Stimulated activated effector memory CD8-positive, alpha-beta T cell treated with anti-CD3 and anti-CD28 coated beads, Interleukin-12 subunit alpha, Interleukin-12 subunit beta, amount 100 ng/mL, for 72 hours (primary cell): ENCODE results near the gene CARD9.

ENCODE experiments used
- ATAC-seq: fragments of 150-1000 bp; cut with Tn5 transposase; 2 replicates; pipeline ENCODE4 v1.10.0; 2021
- DNase-seq, 2 donors: peaks; one replicate each; pipeline ENCODE4 v3.0.0; 2021 to 2022; ENCODE audit warnings: low spot score in 2 of 2
- H3K27ac Mint-ChIP-seq: one replicate; pipeline ENCODE4 v1.8.0; 2022; ENCODE audit warnings: mild to moderate bottlenecking, mixed read lengths
- H3K36me3 Mint-ChIP-seq: one replicate; pipeline ENCODE4 v1.8.0; 2022; ENCODE audit warnings: mild to moderate bottlenecking, mixed read lengths
- H3K4me1 Mint-ChIP-seq: one replicate; pipeline ENCODE4 v1.8.0; 2022; ENCODE audit warnings: mixed read lengths
- H3K4me3 Mint-ChIP-seq: one replicate; pipeline ENCODE4 v1.8.0; 2022; ENCODE audit warnings: mild to moderate bottlenecking, mixed read lengths
- H3K9me3 Mint-ChIP-seq: one replicate; pipeline ENCODE4 v1.8.0; 2022; ENCODE audit warnings: mixed read lengths

Gene CARD9

DNA sequence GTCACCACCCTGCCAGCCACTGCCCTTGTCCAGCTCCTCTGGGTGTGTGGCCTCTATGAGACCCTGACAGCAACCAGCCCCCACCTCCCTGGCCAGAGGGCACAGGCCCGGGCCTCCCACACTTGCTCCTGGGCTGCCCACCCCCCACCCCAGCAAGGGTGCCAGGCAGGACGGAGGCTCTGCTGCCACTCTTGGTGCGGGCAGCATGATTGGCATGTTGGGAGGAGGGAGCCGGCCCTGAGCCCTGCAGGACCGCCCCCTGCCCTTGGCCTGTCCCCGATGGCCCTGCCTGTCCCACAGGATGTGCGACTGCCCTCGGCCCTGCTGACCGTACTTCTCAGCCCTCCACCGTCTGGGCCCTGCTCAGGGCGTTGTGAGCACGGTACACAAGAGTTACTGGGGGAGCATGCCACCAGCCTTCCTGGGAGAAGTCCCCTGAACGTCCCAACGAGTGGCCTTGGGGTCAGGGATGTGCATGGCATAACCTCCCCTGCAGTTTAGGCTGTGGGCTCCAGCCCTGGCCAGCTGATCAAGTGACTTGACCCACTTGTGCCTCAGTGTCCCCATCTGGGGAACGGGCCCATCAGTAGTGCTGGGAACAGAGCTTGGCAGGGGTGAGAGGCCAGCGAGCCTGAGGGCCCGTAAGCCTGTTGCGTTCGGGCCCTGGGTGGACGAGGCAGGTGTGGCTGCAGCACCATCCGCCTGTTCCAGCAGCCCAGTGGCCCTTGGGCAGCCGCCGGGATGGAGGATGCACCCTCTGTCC lies 30.2 kb downstream of the CARD9 start:
- Mint-ChIP-seq H3K27ac (no peak overlapping the region), H3K36me3 (peaks cover 6% of the 10 kb centered on the region), H3K9me3 (no peaks in the 10 kb centered on the region), H3K4me3 (no peak overlapping the region), H3K4me1 (no peaks in the 10 kb centered on the region)
- DNase-seq (no peak), ATAC-seq (no peak)

- Mint-ChIP-seq H3K9me3 (no peaks in the 10 kb centered on the region), H3K4me1 (no peaks in the 10 kb centered on the region), H3K4me3 (no peak overlapping the region), H3K27ac (no peak overlapping the region), H3K36me3 (peaks cover 6% of the 10 kb centered on the region)
- peak; percentile 65 to 83 for DNase-seq
- peak; percentile 47 for ATAC-seq
These were observed 31.0 kb downstream of the CARD9 start for GRCh38 chr9:136342181-136343120.

DNA sequence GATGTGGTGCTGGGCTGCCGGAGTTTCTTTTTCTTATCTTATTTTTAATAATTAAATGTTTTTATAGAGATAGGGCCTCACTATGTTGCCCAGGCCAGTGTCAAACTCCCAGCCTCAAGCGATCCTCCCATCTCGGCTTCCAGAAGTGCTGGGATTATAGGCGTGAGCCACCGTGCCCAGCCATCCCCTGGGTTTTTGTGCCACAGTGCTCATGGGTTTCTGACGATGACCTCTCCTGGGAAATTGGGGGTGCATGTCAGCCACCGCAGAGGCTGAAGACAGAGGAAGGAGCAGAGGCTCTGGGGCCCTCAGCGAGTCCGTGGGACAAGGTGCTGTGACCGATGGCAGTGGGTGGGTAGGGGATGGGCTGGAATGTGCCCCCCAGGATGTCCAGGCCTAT lies 31.7 kb downstream of the CARD9 start:
- no peak for DNase-seq
- ATAC-seq: no peak
- Mint-ChIP-seq H3K36me3 (peaks cover 3% of the 10 kb centered on the region), H3K27ac (no peak overlapping the region), H3K9me3 (no peaks in the 10 kb centered on the region), H3K4me3 (no peak overlapping the region), H3K4me1 (no peaks in the 10 kb centered on the region)

DNA sequence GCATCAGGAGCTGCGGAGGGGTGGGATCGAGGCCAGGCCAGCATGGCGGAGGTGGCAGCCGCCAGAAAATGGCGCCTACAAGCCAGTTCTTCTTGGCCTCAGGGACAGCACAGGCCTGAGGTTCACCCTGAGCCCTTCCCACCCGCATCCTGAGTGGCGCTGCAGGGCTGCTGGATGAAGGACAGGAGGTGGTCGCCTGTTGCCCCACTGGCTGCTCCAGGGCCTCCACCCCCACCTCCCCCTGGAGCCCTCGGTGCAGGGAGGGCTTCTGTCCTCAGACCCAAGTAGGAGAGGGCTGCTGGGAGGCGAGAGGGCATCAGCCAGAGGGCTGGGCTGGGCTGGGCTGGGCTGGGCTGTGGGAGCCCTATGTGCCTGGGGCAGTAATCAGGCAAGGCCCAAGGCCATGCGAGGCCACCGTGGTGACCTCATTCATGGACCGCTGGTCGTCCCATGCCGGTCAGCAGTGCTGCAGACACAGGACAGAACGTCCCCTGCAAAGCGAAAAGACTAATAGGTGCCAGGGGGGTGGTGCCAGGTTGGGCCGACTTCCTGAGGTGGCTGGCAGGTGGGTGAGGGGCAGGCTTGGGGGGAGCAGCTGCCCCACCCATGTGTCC lies 32.3 kb downstream of the CARD9 start:
- H3K9me3 Mint-ChIP-seq: no peaks in the 10 kb centered on the region
- ATAC-seq (no peak), DNase-seq (no peak)
- H3K27ac Mint-ChIP-seq: no peak overlapping the region
- H3K36me3 Mint-ChIP-seq: no peaks in the 10 kb centered on the region
- no peak overlapping the region for H3K4me3 Mint-ChIP-seq
- H3K4me1 Mint-ChIP-seq: no peaks in the 10 kb centered on the region

DNA sequence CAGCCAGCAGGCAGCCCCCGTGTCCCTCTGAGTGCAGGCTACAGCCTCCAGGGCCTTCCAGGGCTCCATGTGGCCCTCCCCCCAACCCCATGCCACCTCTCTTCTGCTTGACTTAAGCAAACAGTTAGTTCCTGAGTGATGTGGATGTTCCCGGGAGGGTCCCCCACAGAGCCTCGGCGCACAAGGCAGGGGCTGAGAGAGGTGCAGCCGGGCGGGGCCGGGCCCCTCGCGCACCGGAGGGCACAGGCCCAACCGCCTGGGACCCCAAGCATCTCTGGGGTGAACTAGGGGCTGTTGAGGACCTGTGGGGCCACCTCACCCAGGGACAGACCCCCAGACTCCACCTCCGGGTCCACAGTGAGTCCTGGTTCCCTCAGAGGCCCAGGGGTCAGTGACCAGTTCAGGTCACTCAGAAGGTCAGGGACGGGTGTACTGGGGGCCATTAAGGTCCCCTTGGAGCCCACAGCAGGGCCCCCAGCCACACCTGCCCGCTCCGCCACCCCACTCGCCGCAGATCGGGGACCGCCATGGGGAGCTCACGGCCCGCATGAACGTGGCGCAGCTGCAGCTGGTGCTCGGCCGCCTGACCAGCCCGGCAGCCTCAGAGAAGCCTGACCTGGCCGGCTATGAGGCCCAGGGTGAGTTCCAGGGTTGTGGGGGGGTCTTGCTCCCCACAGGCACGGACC lies 33.0 kb downstream of the CARD9 start:
- Mint-ChIP-seq H3K4me1 (no peaks in the 10 kb centered on the region), H3K36me3 (no peaks in the 10 kb centered on the region), H3K9me3 (no peaks in the 10 kb centered on the region), H3K27ac (no peak overlapping the region), H3K4me3 (no peak overlapping the region)
- DNase-seq: no peak
- ATAC-seq: no peak

DNA sequence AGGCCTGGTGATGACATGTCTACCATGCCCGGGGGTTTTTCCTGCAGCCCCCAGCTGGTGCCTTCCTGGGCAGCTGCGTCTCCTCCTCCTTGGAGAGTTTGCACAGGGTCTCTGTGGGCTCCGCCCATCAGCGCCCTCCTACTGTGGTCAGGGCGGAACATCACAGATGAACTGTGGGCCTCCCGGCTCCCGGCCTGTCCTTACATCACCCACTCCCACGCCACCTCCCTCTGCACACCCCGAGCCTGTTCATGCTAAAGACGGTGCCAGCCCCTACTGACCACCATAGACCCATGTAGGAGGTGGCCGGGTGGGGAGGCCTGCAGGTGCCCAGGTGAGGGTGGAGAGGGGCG lies 33.5 kb downstream of the CARD9 start:
- DNase-seq (no peak), ATAC-seq (no peak)
- H3K27ac Mint-ChIP-seq: no peak overlapping the region
- no peaks in the 10 kb centered on the region for H3K36me3 Mint-ChIP-seq
- H3K4me1 Mint-ChIP-seq: no peaks in the 10 kb centered on the region
- H3K4me3 Mint-ChIP-seq: no peak overlapping the region
- no peaks in the 10 kb centered on the region for H3K9me3 Mint-ChIP-seq

- H3K36me3 Mint-ChIP-seq: no peaks in the 10 kb centered on the region
- DNase-seq (peak in 1 of 2 donors; percentile 38), ATAC-seq (peak; percentile 42)
- H3K4me1 Mint-ChIP-seq: no peaks in the 10 kb centered on the region
- no peaks in the 10 kb centered on the region for H3K9me3 Mint-ChIP-seq
- no peak overlapping the region for H3K4me3 Mint-ChIP-seq
- no peak overlapping the region for H3K27ac Mint-ChIP-seq
These were observed 34.1 kb downstream of the CARD9 start for GRCh38 chr9:136339173-136339957.

- no peak for DNase-seq
- Mint-ChIP-seq H3K27ac (no peak overlapping the region), H3K4me1 (no peaks in the 10 kb centered on the region), H3K9me3 (no peaks in the 10 kb centered on the region), H3K4me3 (no peak overlapping the region), H3K36me3 (no peaks in the 10 kb centered on the region)
- ATAC-seq: no peak
These were observed 35.0 kb downstream of the CARD9 start for GRCh38 chr9:136338511-136338910.

DNA sequence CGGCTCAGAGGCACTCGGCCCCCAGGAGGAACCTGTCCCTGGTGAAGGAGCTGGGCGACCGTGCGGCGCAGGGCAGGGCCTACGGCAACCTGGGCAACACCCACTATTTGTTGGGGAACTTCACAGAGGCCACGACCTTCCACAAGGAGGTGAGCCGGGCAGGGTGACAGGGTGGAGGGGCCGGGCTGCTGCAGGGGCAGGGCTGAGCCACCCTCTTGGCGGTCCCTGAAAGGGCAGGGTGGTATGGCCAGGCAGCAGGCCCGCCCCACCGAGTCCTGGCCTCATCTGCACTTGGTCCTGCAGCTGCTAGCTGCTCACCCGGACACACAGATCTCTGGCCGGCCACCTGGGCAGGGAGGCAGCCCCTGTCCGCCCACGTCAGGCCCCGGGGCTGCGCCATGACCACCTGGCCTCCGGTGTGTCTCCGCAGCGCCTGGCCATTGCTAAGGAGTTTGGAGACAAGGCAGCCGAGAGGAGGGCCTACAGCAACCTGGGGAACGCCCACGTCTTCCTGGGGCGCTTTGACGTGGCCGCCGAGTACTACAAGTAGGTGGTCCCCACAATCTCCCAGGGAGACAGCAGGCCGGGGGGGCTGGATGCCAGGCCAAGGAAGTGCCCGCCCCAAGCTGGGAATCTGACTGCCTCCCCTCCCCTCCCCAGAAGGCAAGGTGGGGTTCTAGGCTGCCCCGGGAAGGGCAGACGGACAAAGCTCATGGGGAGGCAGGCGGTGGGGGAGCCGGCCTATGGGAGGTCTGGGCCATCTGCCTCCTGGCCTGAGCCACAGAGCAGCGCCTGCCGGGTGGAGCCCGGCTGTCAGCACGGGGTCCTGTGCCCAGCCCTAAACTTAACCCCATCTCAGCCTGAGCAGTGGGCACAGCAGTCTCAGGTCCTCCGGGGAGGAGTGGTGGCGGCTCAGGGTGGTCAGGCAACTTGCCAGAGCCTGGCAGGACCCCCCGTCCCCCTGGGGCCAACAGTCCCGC lies 35.8 kb downstream of the CARD9 start:
- Mint-ChIP-seq H3K9me3 (no peaks in the 10 kb centered on the region), H3K4me3 (no peak overlapping the region), H3K27ac (no peak overlapping the region), H3K36me3 (no peaks in the 10 kb centered on the region), H3K4me1 (no peaks in the 10 kb centered on the region)
- ATAC-seq (no peak), DNase-seq (no peak)

DNA sequence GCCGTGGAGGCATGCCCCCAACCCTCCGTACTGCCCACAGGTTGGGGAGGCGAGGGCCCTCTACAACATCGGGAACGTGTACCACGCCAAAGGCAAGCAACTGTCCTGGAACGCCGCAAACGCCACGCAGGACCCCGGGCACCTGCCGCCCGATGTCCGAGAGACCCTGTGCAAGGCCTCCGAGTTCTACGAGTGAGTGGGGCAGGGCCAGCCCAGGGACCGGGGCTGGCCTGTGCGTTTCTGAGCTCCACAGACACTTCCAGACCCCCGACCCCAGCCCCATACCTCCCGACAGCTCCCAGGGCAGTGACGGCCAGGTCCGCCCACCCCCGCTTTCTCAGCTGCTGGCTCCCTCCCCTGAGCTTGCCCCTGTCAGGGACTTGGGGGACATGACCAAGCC lies 36.6 kb downstream of the CARD9 start:
- Mint-ChIP-seq H3K36me3 (no peaks in the 10 kb centered on the region), H3K27ac (no peak overlapping the region), H3K4me1 (no peaks in the 10 kb centered on the region), H3K9me3 (no peaks in the 10 kb centered on the region), H3K4me3 (no peak overlapping the region)
- ATAC-seq: no peak
- no peak for DNase-seq

- DNase-seq: no peak
- Mint-ChIP-seq H3K4me1 (peaks cover 4% of the 10 kb centered on the region), H3K4me3 (no peak overlapping the region), H3K36me3 (no peaks in the 10 kb centered on the region), H3K9me3 (no peaks in the 10 kb centered on the region), H3K27ac (no peak overlapping the region)
- no peak for ATAC-seq
These were observed 37.2 kb downstream of the CARD9 start for GRCh38 chr9:136336156-136336870.

DNA sequence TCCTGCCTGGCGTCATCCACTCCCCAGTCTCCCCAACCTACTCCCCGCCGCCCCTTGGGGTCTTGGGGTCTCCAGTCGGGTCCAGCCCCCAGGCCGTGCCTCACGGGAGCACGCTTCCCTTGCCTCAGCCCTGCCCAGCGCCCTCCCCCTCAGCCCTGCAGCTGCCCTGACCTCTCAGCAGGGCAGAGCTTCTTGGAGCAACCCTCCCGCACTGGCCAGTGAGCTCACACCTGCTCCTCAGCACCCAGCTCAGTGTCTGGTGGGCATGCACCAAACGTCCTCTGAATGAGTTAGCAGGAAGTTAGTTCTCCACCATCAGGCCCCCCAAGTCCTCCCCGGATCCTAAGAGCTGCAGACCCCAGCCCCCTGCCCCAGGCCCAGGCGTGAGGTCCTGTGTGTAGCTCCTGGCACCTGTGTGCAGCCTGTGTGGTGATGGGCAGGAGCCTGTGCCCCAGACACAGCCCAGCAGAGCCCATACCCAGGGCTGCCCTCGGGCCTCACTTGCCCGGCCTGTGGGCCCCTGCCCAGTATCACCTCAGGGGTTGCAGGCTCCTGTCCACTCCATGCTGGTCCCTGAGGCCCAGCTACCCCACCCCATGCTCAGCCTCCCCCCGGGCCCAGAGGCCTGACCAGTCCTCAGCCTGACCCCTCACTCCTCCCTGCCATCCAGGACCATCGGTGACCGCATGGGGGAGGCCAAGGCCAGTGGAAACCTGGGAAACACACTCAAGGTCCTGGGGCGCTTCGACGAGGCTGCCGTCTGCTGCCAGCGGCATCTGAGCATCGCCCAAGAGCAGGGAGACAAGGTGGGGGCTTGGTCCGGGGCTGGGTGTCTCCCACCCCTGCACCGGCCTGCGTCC lies 37.9 kb downstream of the CARD9 start:
- no peak overlapping the region for H3K27ac Mint-ChIP-seq

More for the DNA sequence above, 37.9 kb downstream of the CARD9 start:
- Mint-ChIP-seq H3K9me3 (no peaks in the 10 kb centered on the region), H3K36me3 (no peaks in the 10 kb centered on the region), H3K4me1 (peaks cover 4% of the 10 kb centered on the region), H3K4me3 (no peak overlapping the region)
- ATAC-seq (no peak), DNase-seq (no peak)
